ENCODE measurements around the gene LCE1A.

GRCh38 chr1:152859696-152860095, 32.4 kb downstream of the LCE1A start, which contains the start of gene LCE7A:
- no peak for TF ChIP-seq CTCF (IDR thresholded peaks at IDR 0.05; ENCODE audit: control extremely low read depth in 1 of 3, insufficient read depth in 1 of 3, low read depth in 1 of 3, low read length in 3 of 3)
- no peak for TF ChIP-seq RAD21 (IDR thresholded peaks at IDR 0.05 in 1 of 2, conservative IDR thresholded peaks at IDR 0.05 in 1 of 2; ENCODE audit: low read depth in 2 of 2, low read length in 2 of 2)
- TF ChIP-seq CHD7 (IDR thresholded peaks at IDR 0.05; ENCODE audit: insufficient replicate concordance, low read length), result no peak
- no peak for TF ChIP-seq EP300 (IDR thresholded peaks at IDR 0.05; ENCODE audit: borderline replicate concordance in 1 of 2, low read depth in 2 of 2, low read length in 2 of 2)
- TF ChIP-seq EZH2 (IDR thresholded peaks at IDR 0.05; ENCODE audit: low read depth, low read length, severe bottlenecking), result no peak
- TF ChIP-seq CHD1 (IDR thresholded peaks at IDR 0.05; ENCODE audit: low read depth, low read length), result no peak
- TF ChIP-seq ATF2 (IDR thresholded peaks at IDR 0.05; ENCODE audit: low read length), result no peak
- no peak for TF ChIP-seq SP1 (IDR thresholded peaks at IDR 0.05; ENCODE audit: low read depth, low read length)
- no peak for TF ChIP-seq KDM1A (IDR thresholded peaks at IDR 0.05; ENCODE audit: borderline replicate concordance, low read length)
